ENCODE data around the gene PEAK3.

DNA sequence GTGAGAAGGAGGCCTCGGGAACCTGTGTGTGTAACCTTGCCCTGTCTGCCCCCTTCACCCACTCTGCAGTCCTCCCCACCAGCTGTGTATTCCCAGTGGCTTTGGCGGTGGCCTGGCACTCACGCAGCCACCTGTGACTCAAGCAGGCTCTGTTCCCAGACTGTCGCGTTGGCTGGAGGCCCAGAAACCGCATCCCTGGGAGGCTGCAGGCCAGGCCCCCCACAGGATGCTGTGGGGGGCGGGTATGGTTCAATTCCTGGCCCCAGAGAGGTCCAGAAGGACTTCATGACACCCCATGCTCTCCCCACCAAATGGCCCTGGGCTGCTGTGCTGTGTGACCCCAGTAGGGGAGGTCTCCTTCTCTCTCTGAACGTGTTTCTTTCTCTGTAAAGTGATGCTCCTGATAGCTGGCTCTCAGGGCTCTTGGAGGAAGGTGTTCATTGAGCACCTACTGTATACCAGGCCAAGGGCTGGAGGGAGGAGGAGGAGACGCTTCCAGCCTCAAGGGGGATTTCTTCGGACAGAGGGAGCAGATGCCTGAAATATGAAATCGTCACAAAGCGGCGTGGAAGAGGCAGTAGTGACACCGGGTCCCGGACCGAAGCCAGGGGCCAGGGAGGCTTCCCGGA lies 27.9 kb upstream of the PEAK3 start:
- TF ChIP-seq, protein P1, sequence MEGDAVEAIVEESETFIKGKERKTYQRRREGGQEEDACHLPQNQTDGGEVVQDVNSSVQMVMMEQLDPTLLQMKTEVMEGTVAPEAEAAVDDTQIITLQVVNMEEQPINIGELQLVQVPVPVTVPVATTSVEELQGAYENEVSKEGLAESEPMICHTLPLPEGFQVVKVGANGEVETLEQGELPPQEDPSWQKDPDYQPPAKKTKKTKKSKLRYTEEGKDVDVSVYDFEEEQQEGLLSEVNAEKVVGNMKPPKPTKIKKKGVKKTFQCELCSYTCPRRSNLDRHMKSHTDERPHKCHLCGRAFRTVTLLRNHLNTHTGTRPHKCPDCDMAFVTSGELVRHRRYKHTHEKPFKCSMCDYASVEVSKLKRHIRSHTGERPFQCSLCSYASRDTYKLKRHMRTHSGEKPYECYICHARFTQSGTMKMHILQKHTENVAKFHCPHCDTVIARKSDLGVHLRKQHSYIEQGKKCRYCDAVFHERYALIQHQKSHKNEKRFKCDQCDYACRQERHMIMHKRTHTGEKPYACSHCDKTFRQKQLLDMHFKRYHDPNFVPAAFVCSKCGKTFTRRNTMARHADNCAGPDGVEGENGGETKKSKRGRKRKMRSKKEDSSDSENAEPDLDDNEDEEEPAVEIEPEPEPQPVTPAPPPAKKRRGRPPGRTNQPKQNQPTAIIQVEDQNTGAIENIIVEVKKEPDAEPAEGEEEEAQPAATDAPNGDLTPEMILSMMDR (IDR thresholded peaks at IDR 0.05) = no peak
- no peak for TF ChIP-seq POLR2A (IDR thresholded peaks at IDR 0.05)
- no peak for TF ChIP-seq POLR2AphosphoS5 (IDR thresholded peaks at IDR 0.05)
